ENCODE data around the gene ATP13A3.

ATP13A3 gene

DNA sequence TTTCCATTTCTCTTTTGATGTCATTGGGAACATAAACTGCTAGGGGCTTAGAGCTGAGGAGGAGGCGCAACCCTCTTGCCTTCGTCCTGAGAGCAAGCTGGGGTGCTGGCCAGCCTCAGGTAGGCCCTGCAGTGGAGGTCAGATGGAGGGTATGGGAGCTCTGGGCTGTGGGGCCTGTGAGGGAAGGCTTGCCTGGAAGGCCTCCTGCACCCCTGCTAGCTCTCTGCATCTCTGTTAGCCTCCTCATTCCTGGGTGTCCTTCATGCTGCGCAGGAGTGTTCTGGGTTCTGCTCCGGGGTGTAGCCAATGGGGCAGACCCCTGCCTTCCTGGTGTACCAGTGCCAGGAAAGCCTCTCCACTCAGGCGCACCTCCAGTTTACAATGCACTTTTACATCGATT is 99.5 kb downstream of the ATP13A3 start:
- no peak for DNase-seq

DNA sequence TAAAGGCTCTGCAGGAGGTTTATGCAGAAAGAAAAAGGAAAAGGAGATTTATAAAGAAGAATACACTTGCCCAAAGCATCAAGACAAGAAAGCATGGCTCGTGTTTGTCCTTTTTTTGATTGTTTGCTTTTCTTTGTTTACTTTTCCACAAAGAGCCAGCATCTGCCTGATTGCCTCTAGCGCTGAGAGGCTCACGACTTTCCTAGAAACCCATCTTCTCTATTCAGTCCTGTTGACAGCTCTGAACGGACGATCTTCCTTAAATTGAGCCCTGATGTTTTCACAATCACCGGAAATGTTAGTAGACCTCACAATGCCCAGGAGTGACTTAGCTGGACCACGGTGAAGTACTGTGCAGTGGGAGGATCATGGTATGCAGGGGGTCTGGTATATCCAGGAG is 100.2 kb downstream of the ATP13A3 start:
- no peak for DNase-seq

DNA sequence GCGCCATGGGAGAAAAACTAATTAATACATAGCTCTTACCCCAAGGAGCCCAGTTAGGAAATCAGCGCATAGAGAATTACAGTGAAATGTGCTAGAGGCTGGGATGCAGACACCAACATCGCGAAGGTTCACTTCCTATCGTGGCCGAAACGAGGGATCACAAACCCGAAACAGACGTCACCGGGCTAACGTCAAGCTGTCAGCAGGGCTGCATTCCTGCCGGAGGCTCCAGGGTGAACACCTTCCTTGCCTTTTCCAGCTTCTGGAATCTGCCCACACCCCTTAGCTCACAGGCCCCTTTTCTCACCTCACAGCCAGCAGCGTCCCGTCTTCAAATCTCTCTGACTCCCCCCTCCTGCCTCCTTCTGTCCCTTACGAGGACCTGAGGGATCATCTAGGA is 100.7 kb downstream of the ATP13A3 start:
- DNase-seq: no peak

DNA sequence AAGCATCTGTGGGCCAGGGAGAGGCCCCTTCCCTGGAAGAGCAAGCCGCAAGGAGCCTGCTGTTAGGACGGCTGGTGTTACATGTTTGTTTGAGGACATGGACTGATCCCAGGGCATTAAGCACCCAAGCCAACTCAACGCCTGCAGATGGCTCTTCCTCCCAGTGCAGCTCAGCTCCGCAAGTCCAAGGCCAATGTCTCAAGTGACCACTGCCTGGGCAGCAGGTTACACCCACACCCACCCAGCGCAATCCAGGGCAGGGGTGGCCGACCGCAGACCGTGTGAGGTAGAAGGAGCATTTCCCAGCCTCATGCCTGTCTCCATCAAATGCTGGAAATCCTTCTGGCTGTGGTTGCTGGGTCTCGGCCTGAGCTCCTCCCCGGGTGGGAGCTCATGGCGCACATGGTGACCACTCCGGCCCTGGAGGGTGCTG is 102.2 kb downstream of the ATP13A3 start:
- no peak for DNase-seq

DNA sequence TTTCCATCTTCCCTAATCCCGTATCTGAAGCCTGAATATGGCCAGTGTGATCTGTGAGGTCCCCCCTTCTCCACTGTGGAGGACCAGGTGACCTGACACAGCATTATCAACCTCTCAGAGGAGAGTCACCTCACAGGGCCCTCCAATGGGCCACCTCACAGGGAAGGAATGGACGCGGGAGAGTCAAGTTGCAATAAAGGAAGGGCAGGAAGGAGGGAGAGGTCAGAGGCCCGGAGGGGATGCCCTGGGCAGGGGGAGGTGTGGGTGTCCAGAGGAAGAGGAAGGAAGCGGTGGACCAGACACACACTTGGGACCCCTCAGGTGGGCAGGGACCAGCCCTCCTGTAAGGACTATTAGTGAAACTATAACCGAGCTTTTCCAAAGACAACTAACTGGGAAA is 102.6 kb downstream of the ATP13A3 start:
- DNase-seq: no peak

DNA sequence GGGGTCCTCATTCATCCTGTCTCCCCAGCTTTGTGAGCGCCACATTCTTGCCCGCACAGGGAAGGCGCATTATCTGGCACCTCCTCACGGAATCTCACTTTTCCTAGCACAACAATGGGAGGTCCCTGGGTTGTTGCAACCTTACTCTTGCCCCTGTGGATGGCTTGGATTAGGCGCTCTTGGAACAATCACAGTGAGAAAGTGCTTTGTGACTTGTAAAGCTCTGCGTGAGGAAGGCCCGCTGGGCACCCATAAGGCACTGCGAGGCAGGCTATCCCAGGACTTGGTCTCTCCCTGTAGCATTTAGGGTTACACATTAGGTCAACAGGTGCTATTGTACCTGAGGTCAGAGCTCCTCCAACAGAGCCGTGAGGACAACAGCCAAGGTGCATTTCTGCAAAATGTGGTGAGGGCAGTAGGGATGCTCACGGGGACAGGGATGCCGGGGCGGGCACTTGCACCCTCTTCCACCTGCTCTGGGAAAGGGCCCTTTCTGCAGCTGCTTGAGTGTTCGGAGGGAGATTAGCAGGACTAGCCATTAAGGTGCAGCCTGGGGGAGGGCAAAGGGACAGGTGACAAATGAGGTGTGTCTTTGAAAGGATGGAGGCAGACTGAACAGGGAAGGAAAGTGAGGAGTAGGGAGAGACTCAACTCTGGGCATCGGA is 103.4 kb downstream of the ATP13A3 start:
- DNase-seq: no peak

DNA sequence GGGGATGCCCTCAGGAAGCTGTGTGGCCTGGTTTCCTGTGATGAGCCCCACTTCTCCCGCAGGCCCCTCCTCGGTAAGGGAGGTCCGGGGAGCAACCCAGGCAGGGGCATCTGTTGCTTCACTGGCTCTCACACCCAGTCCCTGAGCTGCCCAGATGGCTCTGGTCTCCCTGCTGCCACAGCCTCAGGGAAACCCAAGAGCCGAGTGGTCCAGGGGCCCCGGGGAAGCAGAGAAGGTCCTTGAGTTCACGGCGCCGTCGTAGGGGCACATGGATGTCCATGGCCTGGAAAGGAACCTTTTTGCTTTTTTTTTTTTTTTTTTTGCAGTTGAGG is 103.9 kb downstream of the ATP13A3 start:
- no peak for DNase-seq

DNA sequence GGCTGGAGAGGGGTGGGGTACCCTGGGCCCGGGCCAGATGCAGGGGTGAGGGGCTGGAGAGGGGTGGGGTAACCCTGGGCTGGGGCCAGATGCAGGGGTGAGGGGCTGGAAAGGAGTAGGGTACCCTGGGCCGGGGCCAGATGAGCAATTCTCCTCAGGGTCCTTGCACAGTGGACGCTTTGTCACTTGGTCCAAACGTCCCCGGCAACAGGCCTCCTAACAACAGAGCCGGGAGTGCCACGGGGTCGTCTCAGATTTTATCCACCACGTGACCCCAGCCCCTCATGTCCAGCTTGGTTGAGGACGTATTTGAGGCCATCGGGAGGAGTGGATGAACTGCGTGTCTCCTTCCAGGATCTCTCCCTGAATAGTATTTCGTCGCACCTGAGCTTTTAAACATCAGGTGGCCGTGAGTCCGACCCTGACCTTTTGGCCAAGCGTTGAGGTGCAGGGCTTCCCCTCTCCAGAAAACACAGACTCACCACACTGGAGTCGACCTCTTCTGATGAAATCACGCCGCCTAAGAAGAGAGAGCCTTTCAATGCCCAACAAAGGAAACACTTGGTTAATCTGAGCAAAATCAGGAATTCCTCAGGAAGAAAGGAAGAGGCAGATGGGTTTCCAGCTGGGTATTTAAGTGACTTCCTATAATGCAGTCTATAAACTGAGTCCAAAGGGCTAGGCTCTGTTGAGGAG is 104.5 kb downstream of the ATP13A3 start:
- DNase-seq: no peak

DNA sequence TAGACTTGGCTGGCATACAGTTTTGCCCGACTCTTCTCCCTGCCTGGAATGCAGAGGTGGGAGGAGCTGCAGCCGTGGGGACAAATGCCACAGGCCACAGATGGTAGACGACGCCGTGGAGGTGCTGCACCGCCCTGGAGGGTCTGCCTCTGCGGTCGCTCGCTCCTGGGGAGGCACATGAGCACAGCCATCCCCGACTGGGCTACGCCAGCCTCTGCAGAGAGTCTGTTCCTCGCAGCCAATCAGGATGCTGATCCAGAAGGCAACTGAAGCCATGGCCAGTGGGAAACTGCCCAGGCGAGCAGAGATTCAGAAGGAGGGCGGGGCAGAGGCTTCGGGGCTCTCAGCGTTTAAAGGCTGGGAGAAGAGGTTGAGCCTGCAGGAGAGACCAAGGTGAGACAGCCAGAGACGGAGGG is 105.3 kb downstream of the ATP13A3 start:
- DNase-seq: no peak

DNA sequence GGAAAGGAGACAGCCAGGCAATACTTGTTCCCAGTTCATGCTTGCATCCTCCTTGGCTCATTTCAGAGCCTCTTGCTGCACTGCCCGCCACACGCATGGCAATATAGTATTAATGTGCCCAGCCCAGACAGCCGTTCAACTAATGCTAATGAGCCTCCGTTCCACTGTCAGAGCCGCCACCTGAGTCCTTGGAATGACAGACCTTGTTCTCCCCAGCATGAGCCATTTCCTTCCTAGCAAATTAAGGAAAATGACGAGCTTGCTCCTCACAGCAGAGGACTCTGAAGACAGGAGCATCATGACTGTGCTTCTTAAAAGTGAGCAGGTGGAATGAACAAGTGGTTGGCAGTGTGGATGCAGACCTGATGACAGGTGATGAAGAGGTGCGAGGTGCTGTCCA is 106.5 kb downstream of the ATP13A3 start:
- no peak for DNase-seq

DNA sequence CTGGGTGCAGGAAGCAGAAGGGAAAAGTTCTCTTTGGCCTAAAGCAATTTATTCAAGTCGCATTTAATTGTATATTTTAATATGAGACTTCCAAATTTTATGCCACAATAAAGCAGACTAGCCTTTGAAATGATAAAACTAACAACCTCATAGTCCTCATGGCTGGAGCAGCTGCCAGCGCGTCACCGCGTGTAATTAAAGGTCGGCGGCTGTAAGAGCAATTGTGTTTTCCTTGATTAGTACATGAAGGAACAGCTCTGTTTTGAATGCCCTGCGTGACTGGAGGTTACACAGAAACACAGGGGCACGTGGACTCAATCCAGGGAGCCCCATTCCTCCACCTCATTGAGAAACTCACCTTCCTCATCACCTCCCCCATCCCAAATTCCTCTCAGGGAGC is 107.2 kb downstream of the ATP13A3 start:
- DNase-seq: no peak

DNA sequence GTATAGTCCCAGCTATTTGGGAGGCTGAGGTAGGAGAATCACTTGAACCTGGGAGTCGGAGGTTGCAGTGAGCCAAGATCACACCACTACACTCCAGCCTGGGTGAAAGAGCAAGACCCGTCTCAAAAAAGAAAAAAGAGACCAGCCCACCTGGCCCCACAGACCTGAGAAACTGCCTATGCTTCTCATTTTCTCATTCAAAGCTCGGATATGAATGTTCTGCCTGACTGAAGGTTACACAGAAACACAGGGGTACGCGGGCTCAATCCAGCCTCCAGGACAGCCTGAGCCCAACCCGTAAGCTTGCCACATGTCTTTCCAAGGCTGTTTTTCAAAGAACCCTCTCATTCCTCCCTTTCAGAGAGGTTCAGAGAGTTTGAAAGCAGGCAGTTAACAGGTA is 107.6 kb downstream of the ATP13A3 start:
- DNase-seq: no peak

DNA sequence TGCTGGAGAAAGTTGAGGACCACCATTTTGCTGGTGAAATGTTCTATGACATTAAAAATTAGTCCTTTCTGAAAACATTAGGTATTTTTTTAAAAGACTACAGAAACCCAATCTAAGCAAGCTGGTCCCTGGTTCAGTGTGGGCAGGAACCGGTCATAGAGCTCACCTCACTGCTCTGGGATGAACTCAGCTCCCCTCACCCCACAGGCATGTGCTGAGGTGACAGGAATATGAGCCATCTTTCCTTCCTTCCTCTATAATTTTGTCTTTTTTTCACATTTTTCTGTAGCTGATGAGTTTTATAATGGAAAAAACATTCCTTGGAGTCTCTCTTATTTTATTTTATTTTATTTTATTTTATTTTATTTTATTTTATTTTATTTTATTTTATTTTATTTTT is 109.1 kb downstream of the ATP13A3 start:
- DNase-seq: no peak

DNA sequence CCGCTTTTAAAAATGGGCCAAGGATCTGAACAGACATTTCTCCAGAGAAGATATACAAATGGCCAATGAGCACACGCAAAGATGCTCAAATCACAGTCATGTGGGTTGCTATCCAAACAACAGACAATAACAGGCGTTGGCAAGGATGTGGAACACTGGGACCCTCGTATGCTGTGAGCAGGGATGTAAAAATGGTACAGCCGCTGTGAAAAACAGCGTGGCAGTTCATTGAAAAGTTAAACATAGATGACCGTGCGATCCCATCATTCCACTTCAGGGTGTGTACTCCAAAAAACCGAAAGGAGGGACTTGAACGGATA is 110.6 kb downstream of the ATP13A3 start:
- DNase-seq: no peak

DNA sequence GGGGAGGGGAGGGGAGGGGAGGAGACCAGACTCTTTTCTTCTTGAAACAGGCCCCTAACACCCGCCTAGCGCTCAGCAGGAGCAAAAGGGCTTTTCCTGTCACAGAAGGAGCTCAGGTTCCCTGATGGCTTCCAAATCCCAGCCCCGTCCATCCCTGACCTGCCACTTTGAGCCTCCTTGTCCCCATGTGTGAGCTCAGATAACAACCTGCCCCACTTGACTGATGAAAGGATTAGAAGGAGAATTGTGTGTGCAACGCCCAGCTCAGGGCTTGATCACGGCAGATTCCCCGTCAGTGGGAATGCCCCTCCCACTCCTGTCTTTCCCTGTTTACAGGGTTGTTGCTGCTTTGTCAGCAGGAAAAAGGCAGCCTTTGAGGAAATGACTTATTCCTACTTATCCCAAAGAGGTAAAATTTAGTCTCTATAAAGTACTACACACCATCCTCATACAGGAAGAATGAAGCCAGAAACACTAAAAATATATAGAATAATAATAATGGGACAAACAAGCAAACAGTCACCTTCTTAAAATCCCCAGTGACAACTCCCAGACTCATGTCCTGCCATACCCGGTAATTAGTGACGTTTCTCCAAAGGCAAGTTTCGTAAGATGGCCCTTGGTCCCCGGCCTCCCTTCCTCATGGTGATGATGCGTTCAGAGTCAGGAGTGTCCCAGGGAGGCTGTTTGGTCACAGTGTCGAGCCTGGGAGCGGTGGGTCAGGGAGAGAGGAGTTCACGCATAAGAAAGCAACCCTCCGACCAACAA is 111.1 kb downstream of the ATP13A3 start:
- DNase-seq: no peak

DNA sequence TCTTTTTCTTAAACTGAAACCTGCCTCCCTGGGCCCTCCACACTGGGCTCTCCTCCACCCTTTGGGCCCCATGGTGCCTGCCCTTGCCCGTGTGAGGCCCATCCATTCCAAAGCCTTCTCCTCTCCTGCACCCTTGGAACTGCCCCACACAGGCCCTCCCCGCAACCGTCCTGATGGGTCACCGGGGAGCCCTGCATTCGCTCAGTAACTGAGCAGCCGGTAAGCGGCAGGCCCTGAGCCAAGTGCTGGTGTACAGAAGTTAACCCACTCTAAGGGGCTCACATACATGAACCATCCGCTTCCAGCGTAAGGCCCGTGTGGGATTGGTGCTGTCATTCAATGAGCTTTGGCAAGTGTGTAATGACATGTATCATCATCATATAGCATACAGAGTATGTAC is 111.9 kb downstream of the ATP13A3 start:
- no peak for DNase-seq

DNA sequence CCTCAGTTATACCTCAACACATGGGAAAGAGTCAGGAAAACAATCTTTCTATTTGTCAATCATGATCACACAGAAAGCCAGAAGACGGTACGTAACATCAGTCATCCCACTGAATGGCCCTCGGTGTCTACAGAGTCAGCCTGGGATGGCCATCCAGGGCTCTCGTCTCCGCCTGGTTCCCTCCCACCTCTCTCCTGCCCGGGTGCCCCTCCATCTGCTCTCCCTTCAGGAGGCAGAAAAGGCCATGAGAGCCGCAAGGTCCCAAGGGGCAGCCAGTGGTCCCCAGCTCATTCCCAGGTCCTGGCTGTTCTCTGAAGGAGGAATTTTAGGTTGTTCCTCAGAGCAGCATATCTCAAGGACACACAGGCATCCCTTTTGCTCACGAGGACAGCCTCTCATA is 112.9 kb downstream of the ATP13A3 start:
- no peak for DNase-seq

DNA sequence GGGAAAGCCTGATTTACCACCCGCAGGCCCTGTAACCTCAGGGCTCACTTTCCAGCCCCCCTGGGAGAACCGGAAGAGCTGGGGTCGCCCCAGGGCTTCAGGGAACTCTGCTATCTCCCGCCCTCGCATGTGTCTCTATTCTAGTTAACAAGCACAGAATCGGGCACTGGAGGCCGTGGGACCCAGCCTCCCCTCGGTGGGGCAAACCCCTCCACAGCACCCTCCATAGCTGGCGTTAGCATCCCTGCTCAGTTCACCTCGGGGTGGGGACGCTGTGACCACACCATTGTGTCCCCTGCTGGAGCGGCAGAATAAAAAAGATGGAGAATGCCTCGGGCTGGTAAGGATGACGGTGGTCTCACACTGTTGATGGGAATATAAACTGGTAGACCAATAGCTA is 113.8 kb downstream of the ATP13A3 start:
- DNase-seq: no peak

DNA sequence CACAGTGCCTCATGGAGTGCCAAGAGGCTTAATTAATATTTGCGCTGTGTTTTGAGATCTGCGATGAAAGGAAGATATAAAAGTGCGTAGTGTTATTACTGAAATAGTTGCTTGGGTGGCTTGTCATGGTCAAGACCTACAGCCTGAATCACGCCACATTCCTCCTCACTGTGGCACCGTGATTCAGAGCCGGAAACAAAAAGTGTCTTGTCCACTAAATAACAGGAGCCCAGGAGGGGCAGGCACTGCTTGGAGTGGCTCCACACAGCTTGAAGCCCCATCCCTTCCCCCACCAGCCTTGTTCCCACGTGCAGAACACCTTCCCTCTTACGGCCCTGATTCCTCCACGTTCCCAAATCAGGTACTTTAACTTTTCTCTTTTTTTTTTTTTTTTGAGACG is 116.0 kb downstream of the ATP13A3 start:
- DNase-seq: no peak

DNA sequence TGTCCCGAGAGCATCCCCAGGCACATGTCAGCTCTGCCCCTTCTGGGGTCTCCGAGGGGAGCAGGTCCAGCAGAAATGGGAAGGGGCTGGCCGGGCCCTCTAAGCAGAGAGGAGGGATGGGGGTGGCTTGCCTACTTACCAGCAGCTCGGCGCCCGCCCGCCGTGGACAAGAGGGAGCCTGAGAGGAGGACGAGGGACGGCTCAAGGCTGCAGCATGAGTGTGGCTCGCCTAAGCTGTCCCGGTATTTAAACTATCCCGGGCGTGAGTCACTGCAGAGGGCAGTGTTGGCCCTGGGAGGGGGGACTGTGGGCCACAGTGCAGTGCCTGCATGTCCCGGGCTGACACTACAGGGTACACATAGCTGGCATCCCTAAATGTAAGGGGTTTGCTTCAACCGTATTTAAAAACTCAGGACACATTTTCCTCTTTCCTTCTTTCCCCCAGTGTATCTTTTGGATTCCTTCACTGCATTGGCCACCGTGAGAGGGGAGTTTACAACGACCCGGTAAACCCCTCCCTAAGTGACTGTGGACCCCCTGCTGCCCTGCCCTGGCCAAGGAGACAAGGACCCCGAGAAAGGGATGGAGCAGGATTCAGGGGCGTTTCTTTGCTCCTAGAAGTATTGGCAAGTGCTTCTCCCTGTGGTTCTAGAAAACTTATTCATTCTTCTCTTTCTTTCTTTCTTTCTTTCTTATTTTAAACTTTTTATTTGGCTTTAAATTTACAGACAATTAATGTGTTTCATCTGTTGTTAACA is 117.1 kb downstream of the ATP13A3 start, which contains the start of gene LRRC15:
Gene LRRC15, minus strand, starts transcription at position 222 of the 758 bp plus-strand sequence. CDS start 8,700 bp downstream, outside the sequence.
- no peak for DNase-seq

DNA sequence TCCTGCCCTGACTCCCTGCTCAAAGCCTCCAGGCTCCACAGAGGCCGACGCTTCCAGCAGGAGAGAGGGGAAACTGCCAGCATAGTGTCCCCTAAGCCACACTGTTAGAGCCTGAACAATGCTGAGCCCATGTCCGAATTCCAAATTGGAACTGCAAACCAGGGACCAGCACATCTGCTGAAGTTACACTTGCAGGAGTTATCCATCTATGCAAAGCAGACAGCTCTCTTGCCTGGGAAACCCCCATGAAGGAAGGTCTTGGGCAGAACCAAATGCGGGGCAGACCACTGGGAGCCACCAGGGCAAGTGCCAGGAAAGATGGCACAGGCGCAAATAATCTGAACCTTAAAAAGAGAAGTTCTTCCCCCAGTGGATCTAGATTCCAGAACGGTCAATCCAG is 117.9 kb downstream of the ATP13A3 start:
- no peak for DNase-seq

DNA sequence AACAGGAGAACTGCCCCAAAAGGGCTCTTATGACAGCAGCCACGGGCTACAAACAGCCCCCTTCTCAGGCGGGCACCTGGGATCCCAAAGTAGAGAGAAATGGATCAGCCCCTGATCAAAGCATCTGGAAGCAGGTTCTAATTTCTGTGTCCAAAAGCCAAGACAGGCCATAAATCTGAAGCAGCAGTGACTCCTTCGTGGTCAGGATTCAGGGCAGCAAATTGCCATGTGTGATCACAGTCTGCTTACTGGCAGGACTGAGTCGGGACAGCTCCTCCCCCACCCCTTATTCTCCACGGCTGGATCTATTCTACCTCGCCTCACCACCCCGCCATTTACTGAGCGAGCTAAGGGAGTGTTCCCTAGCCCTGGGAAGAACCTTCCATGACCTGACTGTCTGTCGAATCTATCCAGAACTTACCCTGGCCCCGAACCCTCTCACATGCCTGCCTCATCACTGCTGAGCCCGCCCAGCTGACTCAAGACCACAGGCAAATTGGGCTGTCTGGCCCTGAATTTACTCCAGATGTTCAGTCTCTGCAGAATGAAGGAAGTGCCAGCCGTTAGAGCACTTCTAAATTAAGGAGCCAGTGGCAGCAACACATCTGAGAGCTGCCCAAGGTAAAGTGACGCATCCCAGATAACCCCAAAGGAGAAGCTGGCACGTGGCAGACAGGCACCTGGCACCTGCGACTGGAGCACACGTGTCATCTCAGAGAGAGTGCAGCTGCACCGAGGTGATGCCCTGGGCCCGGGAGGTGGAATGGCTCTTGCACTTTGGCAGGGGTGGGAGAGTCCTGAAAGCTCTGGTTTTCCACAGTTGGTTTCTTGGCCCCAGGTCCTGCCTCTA is 118.6 kb downstream of the ATP13A3 start:
- DNase-seq: no peak

All from stimulated activated CD4-positive, alpha-beta T cell treated with anti-CD3 and anti-CD28 coated beads, Interleukin-2, amount 100 ng/mL, for 48 hours (primary cell).